PC-9 (cell line): ENCODE measurements around the gene WDR17. TPM values are rescaled to one million over a fixed set of nuclear protein-coding genes. Genes with fewer than 3 reads are reported as not detected.

ENCODE experiments used
- BruUV-seq: library from RNA; stranded (reverse); fragments of 400-500 nt; replicated peaks from 2 replicates; lab custom pipeline; 2021; lab: Mats Ljungman, UMichigan
- CTCF ChIA-PET: fragments of 300-600 bp; sonication (Branson Sonifier 250); formaldehyde crosslinking; loops from one replicate; lab custom pipeline; 2022; ENCODE audit warnings: antibody characterized with exemption; lab: Charles Lee
- POLR2A ChIA-PET: fragments of 300-600 bp; sonication (Branson Sonifier 250); formaldehyde crosslinking; loops from one replicate; lab custom pipeline; 2022; ENCODE audit warnings: antibody characterized with exemption; ENCODE audit not compliant: unreplicated experiment; lab: Charles Lee
- DNase-seq, 2 experiments: peaks; one replicate each; pipeline versions ENCODE4 v3.0.0 to v3.0.0-alpha.2; 2015 to 2022; ENCODE audit warnings: mixed read lengths in 1 of 2
- H2AFZ ChIP-seq: fragments of 200-600 bp; sonication (generic); 2 replicates; pipeline ENCODE4 v1.8.1; 2017; ENCODE audit warnings: antibody characterized with exemption
- H3F3A ChIP-seq: fragments of 200-600 bp; sonication (generic); 2 replicates; pipeline ENCODE4 v1.8.1; 2017; ENCODE audit warnings: antibody characterized with exemption, mild to moderate bottlenecking, low read depth; ENCODE audit not compliant: insufficient read depth
- H3K27ac ChIP-seq: fragments of 200-600 bp; sonication (generic); 2 replicates; pipeline ENCODE4 v1.6.1; 2016; ENCODE audit warnings: mixed run types
- H3K27me3 ChIP-seq: fragments of 200-600 bp; sonication (generic); 2 replicates; pipeline ENCODE4 v1.6.1; 2016; ENCODE audit warnings: low read depth, mixed run types; ENCODE audit not compliant: insufficient read depth
- H3K36me3 ChIP-seq: fragments of 200-600 bp; sonication (generic); 2 replicates; pipeline ENCODE4 v1.6.1; 2016; ENCODE audit warnings: low read depth, mixed run types
- H3K4me1 ChIP-seq: fragments of 200-600 bp; sonication (generic); replicated peaks from 2 replicates; pipeline ENCODE4 v1.6.1; 2016; ENCODE audit warnings: mixed run types; ENCODE audit not compliant: insufficient read depth
- H3K4me2 ChIP-seq: fragments of 200-600 bp; sonication (generic); 2 replicates; pipeline ENCODE4 v1.6.1; 2017; ENCODE audit warnings: mixed run types
- H3K4me3 ChIP-seq: fragments of 200-600 bp; sonication (generic); 2 replicates; pipeline ENCODE4 v1.6.1; 2016; ENCODE audit warnings: mixed run types
- H3K79me2 ChIP-seq: fragments of 200-600 bp; sonication (generic); 2 replicates; pipeline ENCODE4 v1.6.1; 2017; ENCODE audit warnings: low read depth, mixed run types
- H3K9me2 ChIP-seq: fragments of 200-600 bp; sonication (generic); 2 replicates; pipeline ENCODE4 v1.8.1; 2017; ENCODE audit warnings: mild to moderate bottlenecking; ENCODE audit not compliant: insufficient read depth
- H3K9me3 ChIP-seq: fragments of 200-600 bp; sonication (generic); 2 replicates; pipeline ENCODE4 v1.8.1; 2016; ENCODE audit warnings: low read depth; ENCODE audit not compliant: insufficient read depth
- H4K20me1 ChIP-seq: fragments of 200-600 bp; sonication (generic); 2 replicates; pipeline ENCODE4 v1.8.1; 2017; ENCODE audit not compliant: insufficient read depth
- EZH2 ChIP-seq: fragments of 200-600 bp; sonication (generic); IDR thresholded peaks from 2 replicates; pipeline ENCODE4 v1.8.0; 2017; ENCODE audit warnings: antibody characterized with exemption, low read depth
- intact Hi-C: fragments of 100-400 bp; cut with micrococcal nuclease; formaldehyde crosslinking; loops from one replicate; pipeline ENCODE4 v1.10.0; 2022; ENCODE audit not compliant: unreplicated experiment
- total RNA-seq: library from RNA; stranded (reverse); gene quantifications from 2 replicates; pipeline ENCODE4 v1.2.3, GENCODE V29; 2021
- TF ChIP-seq, protein P1 (sequence below): fragments of 200-600 bp; sonication (generic); conservative IDR thresholded peaks from 2 replicates; pipeline ENCODE4 v1.6.1; 2017; ENCODE audit warnings: mixed run types, antibody characterized with exemption, mild to moderate bottlenecking, moderate library complexity

Gene WDR17
- total RNA-seq, 1 experiment from 2014 or later, result 2.2 TPM

- BruUV-seq, result no TSS peak
- Histone ChIP-seq H3K4me3 (no peak overlapping the region), H3K9me2 (no peaks in the 10 kb centered on the region), H3K36me3 (no peaks in the 10 kb centered on the region), H3F3A (no peaks in the 10 kb centered on the region), H3K79me2 (no peaks in the 10 kb centered on the region), H3K4me1 (no peaks in the 10 kb centered on the region), H3K9me3 (no peaks in the 10 kb centered on the region), H3K4me2 (no peak overlapping the region), H3K27ac (no peak overlapping the region), H2AFZ (no peak overlapping the region), H3K27me3 (no peaks in the 10 kb centered on the region), H4K20me1 (no peaks in the 10 kb centered on the region)
- POLR2A ChIA-PET, result no interaction called here
- no peak for TF ChIP-seq EZH2
- TF ChIP-seq, protein P1, sequence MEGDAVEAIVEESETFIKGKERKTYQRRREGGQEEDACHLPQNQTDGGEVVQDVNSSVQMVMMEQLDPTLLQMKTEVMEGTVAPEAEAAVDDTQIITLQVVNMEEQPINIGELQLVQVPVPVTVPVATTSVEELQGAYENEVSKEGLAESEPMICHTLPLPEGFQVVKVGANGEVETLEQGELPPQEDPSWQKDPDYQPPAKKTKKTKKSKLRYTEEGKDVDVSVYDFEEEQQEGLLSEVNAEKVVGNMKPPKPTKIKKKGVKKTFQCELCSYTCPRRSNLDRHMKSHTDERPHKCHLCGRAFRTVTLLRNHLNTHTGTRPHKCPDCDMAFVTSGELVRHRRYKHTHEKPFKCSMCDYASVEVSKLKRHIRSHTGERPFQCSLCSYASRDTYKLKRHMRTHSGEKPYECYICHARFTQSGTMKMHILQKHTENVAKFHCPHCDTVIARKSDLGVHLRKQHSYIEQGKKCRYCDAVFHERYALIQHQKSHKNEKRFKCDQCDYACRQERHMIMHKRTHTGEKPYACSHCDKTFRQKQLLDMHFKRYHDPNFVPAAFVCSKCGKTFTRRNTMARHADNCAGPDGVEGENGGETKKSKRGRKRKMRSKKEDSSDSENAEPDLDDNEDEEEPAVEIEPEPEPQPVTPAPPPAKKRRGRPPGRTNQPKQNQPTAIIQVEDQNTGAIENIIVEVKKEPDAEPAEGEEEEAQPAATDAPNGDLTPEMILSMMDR, result no peak
- no peak for DNase-seq
- intact Hi-C loops, result no loop called here
- CTCF ChIA-PET, result no interaction called here
Measured at GRCh38 chr4:176053785-176054184, 11.9 kb upstream of the WDR17 start.

DNA sequence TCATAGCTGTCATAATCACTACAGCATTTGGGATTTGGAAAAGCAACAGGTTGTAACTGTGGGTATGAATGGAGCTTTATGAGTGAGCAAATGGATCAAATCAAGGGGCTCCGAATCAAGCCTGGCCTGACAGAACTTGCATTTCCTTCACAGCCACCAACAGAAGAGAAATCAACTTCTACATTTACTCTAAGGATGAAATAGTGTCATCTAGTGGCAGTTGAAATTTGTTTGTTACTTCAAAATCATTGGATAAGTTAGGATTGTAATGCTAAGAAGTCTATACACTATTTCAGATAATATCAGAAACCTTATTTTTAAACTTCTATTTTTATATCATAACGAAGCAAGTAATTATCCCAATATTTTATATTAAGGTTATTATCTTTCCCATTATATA, 10.7 kb upstream of the WDR17 start:
- H3K9me2 ChIP-seq, result no peaks in the 10 kb centered on the region
- H3K27ac ChIP-seq, result no peak overlapping the region
- DNase-seq, result no peak
- H3F3A ChIP-seq, result no peaks in the 10 kb centered on the region
- ChIA-PET POLR2A (no interaction called here), CTCF (no interaction called here)
- no peak for TF ChIP-seq EZH2
- TF ChIP-seq, protein P1, result no peak; the same call in 1 of the 2 replicates
- no TSS peak for BruUV-seq
- no peak overlapping the region for H3K4me3 ChIP-seq
- H3K79me2 ChIP-seq, result no peaks in the 10 kb centered on the region
- no peaks in the 10 kb centered on the region for H3K36me3 ChIP-seq
- H3K4me2 ChIP-seq, result no peak overlapping the region
- no peaks in the 10 kb centered on the region for H3K9me3 ChIP-seq
- no peaks in the 10 kb centered on the region for H4K20me1 ChIP-seq
- no peaks in the 10 kb centered on the region for H3K27me3 ChIP-seq
- intact Hi-C loops, result no loop called here
- no peaks in the 10 kb centered on the region for H3K4me1 ChIP-seq
- H2AFZ ChIP-seq, result no peak overlapping the region

- ChIA-PET POLR2A (no interaction called here), CTCF (no interaction called here)
Measured at GRCh38 chr4:176063718-176064117, 1.9 kb upstream of the WDR17 start.

More at GRCh38 chr4:176063718-176064117, 1.9 kb upstream of the WDR17 start:
- H3K4me3 ChIP-seq, result no peak overlapping the region
- H4K20me1 ChIP-seq, result no peaks in the 10 kb centered on the region
- H3K79me2 ChIP-seq, result no peaks in the 10 kb centered on the region
- no peaks in the 10 kb centered on the region for H3K27me3 ChIP-seq
- no TSS peak for BruUV-seq
- H3K9me2 ChIP-seq, result no peaks in the 10 kb centered on the region
- H3K4me2 ChIP-seq, result no peak overlapping the region
- H3F3A ChIP-seq, result no peaks in the 10 kb centered on the region
- H3K27ac ChIP-seq, result no peak overlapping the region
- intact Hi-C loops, result no loop called here
- TF ChIP-seq EZH2, result no peak
- TF ChIP-seq, protein P1, result no peak
- DNase-seq, result no peak
- no peaks in the 10 kb centered on the region for H3K9me3 ChIP-seq
- no peaks in the 10 kb centered on the region for H3K36me3 ChIP-seq
- H2AFZ ChIP-seq, result no peak overlapping the region
- H3K4me1 ChIP-seq, result peaks cover 9% of the 10 kb centered on the region
